ENCODE data around the gene MYADML2.

MYADML2 gene

DNA sequence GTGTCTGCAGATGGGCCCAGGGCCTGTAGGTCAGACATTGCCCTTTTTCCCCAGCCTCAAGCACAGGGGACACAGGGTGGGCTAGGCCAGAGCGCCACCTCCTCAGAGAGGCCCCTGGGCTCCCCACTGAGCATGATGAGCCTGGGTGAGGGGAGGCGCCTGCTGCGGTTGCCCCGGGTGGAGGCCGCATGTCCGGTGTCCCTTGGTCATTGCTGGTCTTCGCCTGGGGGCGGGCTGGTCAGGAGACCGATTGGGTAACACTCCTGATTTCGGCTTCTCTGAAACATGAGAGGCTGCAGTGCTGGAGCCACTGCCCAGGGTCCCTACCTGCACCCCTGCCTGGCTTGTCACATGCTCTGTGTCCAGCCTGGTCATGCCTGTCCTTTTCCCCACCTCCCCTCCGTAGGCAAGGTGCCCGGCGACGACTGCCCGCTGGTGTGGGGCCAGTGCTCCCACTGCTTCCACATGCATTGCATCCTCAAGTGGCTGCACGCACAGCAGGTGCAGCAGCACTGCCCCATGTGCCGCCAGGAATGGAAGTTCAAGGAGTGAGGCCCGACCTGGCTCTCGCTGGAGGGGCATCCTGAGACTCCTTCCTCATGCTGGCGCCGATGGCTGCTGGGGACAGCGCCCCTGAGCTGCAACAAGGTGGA lies 47.4 kb downstream of the MYADML2 start:
- no peak for DNase-seq (ENCODE audit: low spot score)

GRCh38 chr17:81898885-81899284 lies 48.1 kb downstream of the MYADML2 start:
- DNase-seq (ENCODE audit: low spot score), result no peak

DNA sequence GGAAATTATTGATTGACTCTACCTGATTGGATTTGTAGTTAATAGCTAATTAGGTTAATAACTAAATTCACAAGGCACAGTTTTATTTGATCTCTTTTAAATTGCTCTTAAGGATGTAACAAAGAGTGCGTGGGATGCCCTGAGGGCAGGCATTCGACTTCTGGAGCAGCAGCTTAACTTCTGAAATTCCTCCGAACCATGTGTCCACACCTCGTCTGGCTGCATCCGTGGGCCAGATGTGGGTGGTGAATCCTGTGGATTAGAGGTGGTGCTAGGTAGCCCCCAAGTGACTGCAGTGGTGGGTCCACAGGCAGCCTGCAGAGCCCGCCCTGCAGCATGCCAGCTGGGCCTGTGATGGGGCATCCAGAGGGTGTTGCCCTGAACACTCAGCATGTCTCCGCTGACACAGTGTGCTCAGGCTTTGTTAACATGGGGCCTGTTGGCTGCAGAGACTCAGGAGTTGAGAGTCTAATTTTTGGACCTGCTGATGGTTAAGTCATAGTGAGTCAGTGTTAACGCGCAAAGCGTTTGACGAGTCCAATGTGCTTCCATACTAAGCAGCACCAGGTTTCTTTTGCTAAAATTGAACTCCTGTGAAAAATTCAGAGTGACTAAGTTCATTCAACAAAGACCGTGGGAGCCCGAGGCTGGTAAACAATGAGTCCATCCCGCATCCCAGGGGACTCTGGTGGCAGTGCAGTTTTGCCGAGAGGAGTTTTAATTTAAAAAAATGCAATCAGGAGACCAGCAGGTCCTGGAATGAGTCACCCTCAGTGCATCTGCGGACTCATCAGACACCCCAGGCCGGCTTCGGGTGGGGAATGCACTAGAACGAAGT lies 48.8 kb downstream of the MYADML2 start:
- DNase-seq (ENCODE audit: low spot score), result no peak

DNA sequence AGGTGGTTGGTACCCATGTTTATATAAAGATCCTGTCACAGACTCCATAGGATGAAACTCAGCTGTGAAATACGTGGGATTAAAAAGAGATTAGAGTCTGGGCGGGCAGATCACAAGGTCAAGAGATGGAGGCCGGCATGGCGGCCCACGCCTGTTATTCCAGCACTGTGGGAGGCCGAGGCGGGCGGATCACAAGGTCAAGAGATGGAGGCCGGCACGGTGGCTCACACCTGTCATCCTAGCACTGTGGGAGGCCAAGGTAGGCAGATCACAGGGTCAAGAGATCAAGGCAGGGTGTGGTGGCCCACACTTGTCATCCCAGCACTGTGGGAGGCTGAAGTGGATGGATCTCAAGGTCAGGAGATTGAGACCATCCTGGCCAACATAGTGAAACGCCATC lies 51.6 kb downstream of the MYADML2 start:
- DNase-seq (ENCODE audit: low spot score), result no peak

GRCh38 chr17:81891303-81891552 lies 55.8 kb downstream of the MYADML2 start:
- no peak for DNase-seq (ENCODE audit: low spot score)

DNA sequence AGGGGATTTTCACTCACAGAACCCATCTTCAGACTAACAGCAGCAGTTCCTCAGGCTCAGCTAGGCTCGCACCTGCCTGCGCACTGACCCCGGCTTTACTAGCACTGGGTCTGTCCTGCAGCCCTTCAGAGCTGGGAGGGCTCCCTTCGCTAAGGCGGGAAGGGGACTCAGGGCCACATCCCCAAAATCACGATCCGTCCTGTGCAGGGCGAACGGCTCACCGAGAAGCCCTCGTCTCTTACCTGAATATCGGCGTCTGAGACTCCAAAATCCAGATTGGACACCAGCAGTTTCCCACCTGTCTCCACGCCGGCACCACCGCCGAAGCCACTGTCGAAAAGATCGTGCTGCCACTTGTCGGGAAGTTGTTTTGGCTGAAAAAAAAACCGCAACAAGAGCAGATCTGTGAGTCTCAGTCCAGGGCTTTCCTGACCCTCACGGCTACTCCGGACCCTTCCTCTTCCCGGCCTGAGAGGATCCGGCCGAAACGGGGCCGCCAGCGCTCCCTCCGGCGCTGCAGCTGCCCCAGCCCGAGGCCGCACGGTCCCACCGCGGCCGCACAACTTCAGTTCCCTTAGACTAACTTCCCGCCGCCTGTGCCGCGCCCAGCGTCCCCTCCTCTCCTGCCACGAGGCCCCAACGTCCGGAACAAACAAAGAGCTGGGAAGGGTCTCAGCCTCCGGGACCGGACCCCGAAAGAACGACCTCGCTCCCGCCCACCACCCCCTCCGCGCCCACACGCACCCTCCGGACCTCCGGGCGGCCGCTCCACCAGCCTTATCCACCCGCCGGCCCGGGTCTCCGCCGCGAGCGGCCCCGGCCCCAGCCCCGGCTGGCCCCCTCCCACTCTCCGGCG lies 56.4 kb downstream of the MYADML2 start:
- DNase-seq (ENCODE audit: low spot score), result no peak
